Measurements from ENCODE around the gene APC2.
A peak's percentile ranks its signal among the peaks of the same experiment; 100 is the strongest.
"Not testable (repeated sequence)": the region's sequence is repeated elsewhere in the genome, so short reads cannot be mapped to it uniquely, and the experiment has no call there.

The APC2 gene

GRCh38 chr19:1471515-1472160 lies 21.7 kb downstream of the APC2 start:
- Histone ChIP-seq H3K4me1 (ENCODE audit: insufficient read depth, low read length) (0 out of 2 replicates have a peak, but pooled peaks cover 3% of the 10 kb centered on the region), H3K36me3 (ENCODE audit: insufficient read depth, low read length) (0 out of 2 replicates have a peak, but pooled peaks cover 4% of the 10 kb centered on the region), H3K9me3 (ENCODE audit: insufficient read depth, low read depth, low read length) (no peaks in the 10 kb centered on the region), H3K9ac (ENCODE audit: low read depth, low read length) (no peak overlapping the region), H3K4me3 (ENCODE audit: low read length) (peak overlapping the region; percentile 46; the same call in 1 of the 2 replicates), H3K27ac (ENCODE audit: low read depth, low read length) (no peak overlapping the region), H3K27me3 (ENCODE audit: insufficient read depth, low read length) (peaks cover 67% of the 10 kb centered on the region)
- 31% methylated on average over 23 of the region's 24 CpGs for WGBS

GRCh38 chr19:1472231-1473084 lies 22.5 kb downstream of the APC2 start:
- H3K9ac ChIP-seq (ENCODE audit: low read depth, low read length): no peak overlapping the region
- no peak overlapping the region for H3K4me3 ChIP-seq (ENCODE audit: low read length)
- H3K27me3 ChIP-seq (ENCODE audit: insufficient read depth, low read length): peaks cover 59% of the 10 kb centered on the region
- 64% methylated on average over 43 of the region's 44 CpGs for WGBS
- H3K27ac ChIP-seq (ENCODE audit: low read depth, low read length): no peak overlapping the region
- H3K9me3 ChIP-seq (ENCODE audit: insufficient read depth, low read depth, low read length): no peaks in the 10 kb centered on the region
- H3K4me1 ChIP-seq (ENCODE audit: insufficient read depth, low read length): 0 out of 2 replicates have a peak, but pooled peaks cover 3% of the 10 kb centered on the region
- peaks cover 7% of the 10 kb centered on the region for H3K36me3 ChIP-seq (ENCODE audit: insufficient read depth, low read length)

- 81% methylated on average over 20 of the region's 20 CpGs for WGBS
- H3K27ac ChIP-seq (ENCODE audit: low read depth, low read length): no peak overlapping the region
- no peak overlapping the region for H3K4me3 ChIP-seq (ENCODE audit: low read length)
These were observed 23.3 kb downstream of the APC2 start for GRCh38 chr19:1473085-1473851.

GRCh38 chr19:1474011-1474764 lies 24.3 kb downstream of the APC2 start:
- no peak overlapping the region for H3K27ac ChIP-seq (ENCODE audit: low read depth, low read length)
- WGBS: 83% methylated on average over 31 of the region's 31 CpGs
- H3K36me3 ChIP-seq (ENCODE audit: insufficient read depth, low read length): peaks cover 8% of the 10 kb centered on the region
- no peak overlapping the region for H3K9ac ChIP-seq (ENCODE audit: low read depth, low read length)
- H3K9me3 ChIP-seq (ENCODE audit: insufficient read depth, low read depth, low read length): no peaks in the 10 kb centered on the region
- peaks cover 42% of the 10 kb centered on the region for H3K27me3 ChIP-seq (ENCODE audit: insufficient read depth, low read length)
- no peak overlapping the region for H3K4me3 ChIP-seq (ENCODE audit: low read length)
- 0 out of 2 replicates have a peak, but pooled peaks cover 3% of the 10 kb centered on the region for H3K4me1 ChIP-seq (ENCODE audit: insufficient read depth, low read length)

More at GRCh38 chr19:1473085-1473851, 23.3 kb downstream of the APC2 start:
- peaks cover 51% of the 10 kb centered on the region for H3K27me3 ChIP-seq (ENCODE audit: insufficient read depth, low read length)
- 0 out of 2 replicates have a peak, but pooled peaks cover 3% of the 10 kb centered on the region for H3K4me1 ChIP-seq (ENCODE audit: insufficient read depth, low read length)
- peaks cover 8% of the 10 kb centered on the region for H3K36me3 ChIP-seq (ENCODE audit: insufficient read depth, low read length)
- no peaks in the 10 kb centered on the region for H3K9me3 ChIP-seq (ENCODE audit: insufficient read depth, low read depth, low read length)
- no peak overlapping the region for H3K9ac ChIP-seq (ENCODE audit: low read depth, low read length)

GRCh38 chr19:1474765-1475351 lies 24.9 kb downstream of the APC2 start:
- H3K36me3 ChIP-seq (ENCODE audit: insufficient read depth, low read length): peaks cover 8% of the 10 kb centered on the region
- H3K9ac ChIP-seq (ENCODE audit: low read depth, low read length): no peak overlapping the region
- 92% methylated on average over 26 of the region's 26 CpGs for WGBS
- H3K27ac ChIP-seq (ENCODE audit: low read depth, low read length): no peak overlapping the region
- H3K4me3 ChIP-seq (ENCODE audit: low read length): no peak overlapping the region
- no peaks in the 10 kb centered on the region for H3K9me3 ChIP-seq (ENCODE audit: insufficient read depth, low read depth, low read length)
- H3K4me1 ChIP-seq (ENCODE audit: insufficient read depth, low read length): 0 out of 2 replicates have a peak, but pooled peaks cover 3% of the 10 kb centered on the region
- H3K27me3 ChIP-seq (ENCODE audit: insufficient read depth, low read length): peaks cover 35% of the 10 kb centered on the region

- H3K9me3 ChIP-seq (ENCODE audit: insufficient read depth, low read depth, low read length): no peaks in the 10 kb centered on the region
- H3K9ac ChIP-seq (ENCODE audit: low read depth, low read length): no peak overlapping the region
- peaks cover 8% of the 10 kb centered on the region for H3K36me3 ChIP-seq (ENCODE audit: insufficient read depth, low read length)
- H3K27me3 ChIP-seq (ENCODE audit: insufficient read depth, low read length): peaks cover 25% of the 10 kb centered on the region
- H3K4me3 ChIP-seq (ENCODE audit: low read length): no peak overlapping the region
- 93% methylated on average over 31 of the region's 31 CpGs for WGBS
- no peak overlapping the region for H3K27ac ChIP-seq (ENCODE audit: low read depth, low read length)
- 0 out of 2 replicates have a peak, but pooled peaks cover 3% of the 10 kb centered on the region for H3K4me1 ChIP-seq (ENCODE audit: insufficient read depth, low read length)
These were observed 26.0 kb downstream of the APC2 start for GRCh38 chr19:1475751-1476437.

- 95% methylated on average over 9 of the region's 9 CpGs for WGBS
- H3K9me3 ChIP-seq (ENCODE audit: insufficient read depth, low read depth, low read length); H3K27ac ChIP-seq (ENCODE audit: low read depth, low read length): not testable (repeated sequence)
These were observed 27.1 kb downstream of the APC2 start for GRCh38 chr19:1477056-1477455.

GRCh38 chr19:1478934-1479707 lies 29.2 kb downstream of the APC2 start, which contains the start of gene C19orf25:
Gene C19orf25 (minus strand): TSS chr19:1479215. CDS start chr19:1478903, 312 bp downstream.
- Histone ChIP-seq H3K9ac (ENCODE audit: low read depth, low read length) (peak within 1 kb of the TSS; percentile 81), H3K4me1 (ENCODE audit: insufficient read depth, low read length) (no peaks in the 10 kb centered on the region), H3K4me3 (ENCODE audit: low read length) (peak within 1 kb of the TSS; percentile 87), H3K9me3 (ENCODE audit: insufficient read depth, low read depth, low read length) (no peaks in the 10 kb centered on the region), H3K27ac (ENCODE audit: low read depth, low read length) (peak within 1 kb of the TSS; percentile 88), H3K36me3 (ENCODE audit: insufficient read depth, low read length) (peaks cover 8% of the 10 kb centered on the region), H3K27me3 (ENCODE audit: insufficient read depth, low read length) (no peaks in the 10 kb centered on the region)
- WGBS: under 1% methylated on average over 71 of the region's 71 CpGs

More at GRCh38 chr19:1477056-1477455, 27.1 kb downstream of the APC2 start:
- H3K27me3 ChIP-seq (ENCODE audit: insufficient read depth, low read length): peaks cover 13% of the 10 kb centered on the region
- not testable (repeated sequence) for H3K4me3 ChIP-seq (ENCODE audit: low read length); H3K9ac ChIP-seq (ENCODE audit: low read depth, low read length); H3K36me3 ChIP-seq (ENCODE audit: insufficient read depth, low read length); H3K4me1 ChIP-seq (ENCODE audit: insufficient read depth, low read length)

- Histone ChIP-seq H3K36me3 (ENCODE audit: insufficient read depth, low read length) (peaks cover 4% of the 10 kb centered on the region), H3K4me3 (ENCODE audit: low read length) (no peak overlapping the region), H3K4me1 (ENCODE audit: insufficient read depth, low read length) (no peaks in the 10 kb centered on the region), H3K27ac (ENCODE audit: low read depth, low read length) (no peak overlapping the region), H3K27me3 (ENCODE audit: insufficient read depth, low read length) (no peaks in the 10 kb centered on the region), H3K9me3 (ENCODE audit: insufficient read depth, low read depth, low read length) (no peaks in the 10 kb centered on the region), H3K9ac (ENCODE audit: low read depth, low read length) (no peak overlapping the region)
- 92% methylated on average over 26 of the region's 26 CpGs for WGBS
These were observed 31.4 kb downstream of the APC2 start for GRCh38 chr19:1481224-1481892.
